Measurements from ENCODE around the gene LRRTM2.

LRRTM2 gene

GRCh38 chr5:138878437-138879235, 3.5 kb upstream of the LRRTM2 start:
- no peak for DNase-seq

GRCh38 chr5:138876811-138877210, 1.7 kb upstream of the LRRTM2 start:
- DNase-seq, result no peak

GRCh38 chr5:138875946-138876345, 811 bp upstream of the LRRTM2 start:
- DNase-seq, result no peak

- DNase-seq, result no peak
Measured at GRCh38 chr5:138875552-138875875, 379 bp upstream of the LRRTM2 start.

- peak; percentile 46 for DNase-seq
Measured at GRCh38 chr5:138874241-138874640, 894 bp downstream of the LRRTM2 start.

DNA sequence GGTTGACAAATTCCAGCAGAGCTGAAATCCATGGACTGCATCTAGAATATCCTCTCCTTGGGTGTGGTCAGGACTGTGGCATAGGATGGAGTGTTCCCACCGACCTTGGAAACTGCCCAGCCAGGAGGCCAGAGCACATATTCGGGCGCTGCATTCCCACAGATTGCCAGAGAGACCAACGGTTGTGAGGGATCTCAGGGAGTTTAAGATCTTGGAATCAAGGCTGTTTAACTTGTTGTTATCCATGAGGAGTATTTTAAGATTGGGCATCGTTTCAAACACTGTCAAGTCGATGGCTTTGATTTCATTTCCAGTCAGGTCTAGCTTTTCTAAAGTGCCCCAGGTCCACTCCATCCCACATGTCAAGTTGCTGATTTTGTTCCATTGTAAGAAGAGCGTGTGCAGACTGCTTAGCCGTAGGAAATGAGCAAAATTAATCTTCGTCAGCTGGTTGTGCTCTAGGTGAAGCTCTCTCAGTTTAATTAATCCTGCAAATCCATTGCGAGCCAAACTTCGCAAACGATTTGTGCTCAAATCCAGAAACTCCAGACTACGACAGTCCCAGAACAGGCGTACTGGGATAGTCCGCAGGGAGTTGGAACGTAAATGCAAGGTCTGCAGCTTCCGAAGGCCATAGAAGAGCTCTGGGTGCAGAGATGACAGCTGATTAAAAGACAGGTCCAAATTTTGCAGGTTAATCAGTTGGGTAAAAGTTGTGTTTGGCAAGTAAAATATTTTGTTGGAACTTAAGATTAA, 1.5 kb downstream of the LRRTM2 start:
- no peak for DNase-seq

DNA sequence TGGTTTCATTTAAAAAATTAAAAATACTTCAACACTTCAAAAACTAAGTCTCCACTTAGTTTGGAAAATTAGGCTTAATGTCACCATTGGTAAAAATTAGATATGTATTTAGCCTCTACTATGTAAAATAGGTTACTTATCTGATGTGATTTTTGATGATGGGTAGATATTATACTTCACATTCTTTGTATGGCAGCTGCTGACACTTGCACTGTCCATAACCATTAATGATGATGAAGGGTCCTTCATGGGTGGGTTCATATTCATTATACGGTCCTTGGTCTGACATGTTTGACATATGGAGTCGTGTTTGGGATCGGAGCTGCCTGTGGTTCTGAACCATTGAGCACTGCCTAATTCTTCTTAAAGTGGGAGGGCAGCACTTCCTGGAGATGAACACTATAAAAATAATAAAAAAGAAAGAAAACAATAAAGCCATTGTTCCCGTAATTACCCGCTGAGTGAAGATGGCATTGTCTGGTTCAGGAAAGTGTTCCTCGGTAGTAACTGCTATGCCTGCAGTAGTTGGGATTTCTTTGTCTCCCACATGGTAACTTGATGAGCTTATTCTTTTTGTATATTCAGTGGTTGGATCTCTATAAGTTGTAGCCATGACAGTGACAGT, 2.2 kb downstream of the LRRTM2 start:
- no peak for DNase-seq

GRCh38 chr5:138870611-138871010, 4.5 kb downstream of the LRRTM2 start:
- DNase-seq, result no peak

GRCh38 chr5:138869763-138870500, 5.2 kb downstream of the LRRTM2 start:
- peak; percentile 24 for DNase-seq

- DNase-seq, result no peak
Measured at GRCh38 chr5:138869038-138869437, 6.1 kb downstream of the LRRTM2 start.

GRCh38 chr5:138867011-138867410, 8.1 kb downstream of the LRRTM2 start:
- no peak for DNase-seq

DNA sequence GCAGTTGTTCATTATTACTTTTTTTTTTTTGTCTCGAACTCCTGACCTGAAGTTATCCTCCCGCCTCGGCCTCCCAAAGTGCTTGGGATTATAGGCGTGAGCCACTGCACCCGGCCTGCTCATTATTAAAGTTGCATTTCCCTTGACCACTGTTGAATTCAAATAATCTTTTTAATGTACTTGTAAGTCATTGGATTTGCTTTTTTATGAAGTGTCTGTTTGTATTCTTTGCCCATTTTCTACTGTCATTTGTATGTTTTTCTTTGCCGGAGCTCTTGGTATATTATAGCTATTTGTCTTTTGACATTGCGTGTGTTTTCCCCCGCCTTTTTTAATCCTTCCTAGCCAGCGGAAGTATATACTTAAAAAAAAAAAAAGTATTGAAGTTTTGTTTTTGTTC, 22.0 kb downstream of the LRRTM2 start:
- DNase-seq, result no peak

DNA sequence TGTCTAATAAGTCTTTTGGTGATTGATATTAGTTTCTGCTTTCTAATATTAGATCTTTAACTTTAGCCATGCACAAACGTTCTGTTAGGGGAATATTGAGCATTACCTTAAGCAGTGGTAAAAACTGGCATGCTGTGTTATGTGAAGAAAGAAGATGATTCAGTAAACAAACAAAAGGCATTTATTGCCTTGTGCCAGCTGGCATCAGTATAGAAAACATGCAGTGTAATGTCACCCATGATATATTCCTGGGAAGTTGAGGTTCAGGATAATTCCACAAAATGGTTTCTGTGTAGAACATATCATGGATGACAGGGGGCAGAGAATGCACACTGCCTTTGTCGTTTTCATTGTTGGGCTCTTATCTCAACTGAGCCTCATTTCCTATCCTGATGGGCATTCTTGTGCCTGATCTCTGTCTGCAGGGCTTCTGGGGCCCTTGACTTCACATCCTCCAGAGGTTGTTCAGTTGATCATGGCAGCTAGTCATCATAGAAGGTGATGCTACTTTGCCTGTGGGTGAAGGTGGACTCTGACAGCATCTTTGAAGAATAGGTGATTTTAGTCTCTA, 24.2 kb downstream of the LRRTM2 start:
- DNase-seq, result no peak

DNA sequence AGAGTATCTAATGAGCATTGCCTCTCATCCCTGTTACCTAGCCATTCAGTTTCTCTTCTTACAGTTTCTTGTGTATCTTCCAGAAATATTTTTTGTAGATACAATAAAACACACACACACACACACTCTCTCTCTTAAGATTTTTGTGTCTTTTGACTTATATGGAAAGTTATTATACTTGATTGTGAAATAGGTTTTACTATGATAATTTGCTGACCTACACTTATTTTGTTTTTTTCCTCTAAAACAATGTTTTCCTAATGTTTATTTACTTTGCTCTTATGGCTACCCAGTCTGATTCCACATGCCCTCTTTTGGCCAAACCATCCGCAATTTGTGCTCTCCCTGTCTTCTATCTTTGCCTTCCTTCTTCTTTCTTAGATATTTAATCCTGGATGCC, 25.3 kb downstream of the LRRTM2 start:
- DNase-seq, result no peak

- DNase-seq, result no peak
Measured at GRCh38 chr5:138849439-138849838, 25.7 kb downstream of the LRRTM2 start.

- peak; percentile 91 for DNase-seq
Measured at GRCh38 chr5:138844812-138845513, 30.2 kb downstream of the LRRTM2 start.

DNA sequence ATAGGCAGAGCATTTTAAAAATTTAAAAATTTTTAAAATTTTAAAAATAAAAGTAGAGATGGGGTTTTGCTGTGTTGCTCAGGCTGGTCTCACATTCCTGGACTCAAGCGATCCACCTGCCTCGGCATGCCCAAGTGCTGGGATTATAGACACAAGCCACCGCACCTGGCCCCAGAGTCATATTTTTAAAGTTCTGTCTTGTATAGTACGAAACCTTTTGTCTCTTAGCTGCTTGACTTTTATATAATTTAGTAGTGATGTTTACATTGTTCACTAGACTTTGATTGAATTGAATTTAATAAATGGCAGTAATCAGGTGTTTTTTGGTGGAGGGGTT, 31.0 kb downstream of the LRRTM2 start:
- no peak for DNase-seq

- no peak for DNase-seq
Measured at GRCh38 chr5:138843316-138844124, 31.6 kb downstream of the LRRTM2 start.

- no peak for DNase-seq
Measured at GRCh38 chr5:138841531-138841930, 33.6 kb downstream of the LRRTM2 start.

- no peak for DNase-seq
Measured at GRCh38 chr5:138840103-138840502, 35.0 kb downstream of the LRRTM2 start.

DNA sequence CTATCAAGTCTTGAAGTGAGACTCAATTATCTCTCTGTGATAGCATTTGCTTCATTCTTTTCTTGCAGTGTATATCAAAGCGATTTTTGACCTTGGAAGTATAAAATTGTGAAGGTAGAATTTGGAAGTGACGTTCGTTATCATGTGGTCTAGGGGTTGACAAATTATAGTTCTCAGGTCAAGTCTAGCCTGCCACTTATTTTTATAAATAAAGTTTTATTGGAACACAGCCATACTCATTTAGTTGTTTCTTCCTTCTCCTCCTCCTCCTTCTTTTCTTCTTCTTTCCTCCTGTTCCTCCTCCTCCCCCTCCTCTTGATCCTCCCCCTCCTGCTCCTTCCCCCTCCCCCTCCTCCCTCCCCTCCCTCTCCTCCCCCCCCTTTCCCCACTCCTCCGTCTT, 38.0 kb downstream of the LRRTM2 start:
- DNase-seq, result no peak
